Endodermal cell (in vitro differentiated cells): ENCODE results near the gene NECTIN2. TPM values are rescaled to one million over a fixed set of nuclear protein-coding genes. Genes with fewer than 3 reads are reported as not detected.

Experiments
- DNase-seq: peaks from one replicate; pipeline ENCODE4 v3.0.0-alpha.2; 2017
- H3K27ac ChIP-seq: 2 replicates; pipeline ENCODE4 v1.5.1; 2013; ENCODE audit warnings: mild to moderate bottlenecking, low read depth, low read length, moderate library complexity
- H3K27me3 ChIP-seq: 2 replicates; pipeline ENCODE4 v1.6.1; 2013; ENCODE audit warnings: mild to moderate bottlenecking, low read length, moderate library complexity; ENCODE audit not compliant: insufficient read depth, control insufficient read depth, poor library complexity, severe bottlenecking
- H3K36me3 ChIP-seq: 2 replicates; pipeline ENCODE4 v1.7.0; 2013; ENCODE audit warnings: mild to moderate bottlenecking, low read length, moderate library complexity; ENCODE audit not compliant: control insufficient read depth, insufficient read depth
- H3K4me1 ChIP-seq: one replicate; pipeline ENCODE4 v1.7.0; 2013; ENCODE audit warnings: low read length; ENCODE audit not compliant: control insufficient read depth, insufficient read depth
- H3K4me3 ChIP-seq: 2 replicates; pipeline ENCODE4 v1.5.1; 2013; ENCODE audit warnings: mild to moderate bottlenecking, low read length, moderate library complexity
- H3K9ac ChIP-seq: 2 replicates; pipeline ENCODE4 v1.6.1; 2013; ENCODE audit warnings: mild to moderate bottlenecking, low read length, moderate library complexity; ENCODE audit not compliant: poor library complexity, severe bottlenecking; ENCODE audit errors: extremely low read depth
- H3K9me3 ChIP-seq: 2 replicates; pipeline ENCODE4 v1.6.1; 2013; ENCODE audit warnings: mild to moderate bottlenecking, low read length, moderate library complexity; ENCODE audit not compliant: control insufficient read depth
- H3K27ac Mint-ChIP-seq: 2 replicates; pipeline ENCODE4 v1.8.0; 2020; ENCODE audit warnings: mixed read lengths
- H3K27me3 Mint-ChIP-seq: 2 replicates; pipeline ENCODE4 v1.8.0; 2021; ENCODE audit warnings: mild to moderate bottlenecking, mixed read lengths; ENCODE audit not compliant: insufficient read depth
- H3K36me3 Mint-ChIP-seq: 2 replicates; pipeline ENCODE4 v1.8.0; 2020; ENCODE audit warnings: low read depth, mixed read lengths
- H3K4me1 Mint-ChIP-seq: 2 replicates; pipeline ENCODE4 v1.8.0; 2020; ENCODE audit warnings: mixed read lengths
- H3K4me3 Mint-ChIP-seq: 2 replicates; pipeline ENCODE4 v1.8.0; 2020; ENCODE audit warnings: mild to moderate bottlenecking, moderate library complexity, mixed read lengths
- H3K9me3 Mint-ChIP-seq: 2 replicates; pipeline ENCODE4 v1.8.0; 2020; ENCODE audit warnings: mild to moderate bottlenecking, mixed read lengths
- CTCF ChIP-seq: fragments of 200-600 bp; sonication (generic); conservative IDR thresholded peaks from 2 replicates; pipeline ENCODE4 v1.5.0; 2021; ENCODE audit warnings: antibody characterized with exemption, mild to moderate bottlenecking
- WGBS, 2 experiments: methylation state at CpG; one replicate each; pipeline versions ENCODE4 v1.1.5 to v1.1.7; 2013; ENCODE audit warnings: missing lambda C conversion rate in 2 of 2, mixed read lengths in 1 of 2; ENCODE audit not compliant: insufficient coverage in 1 of 2, insufficient read length in 1 of 2; 5-methylcytosine and 5-hydroxymethylcytosine counted together
- total RNA-seq, 2 donors: library from RNA; stranded (reverse); fragmentation: NEBNext Ultra II Directional in 1 of 2; extraction: Animal tissue kit (Norgen Biotek cat#: 25700) in 1 of 2; gene quantifications; 2 replicates in 1 of 2; 3 replicates in 1 of 2; pipeline ENCODE4 v1.2.1, GENCODE V29; 2021

The NECTIN2 gene
- total RNA-seq, 2 donors from 2014 or later = 248 to 260 TPM

DNA sequence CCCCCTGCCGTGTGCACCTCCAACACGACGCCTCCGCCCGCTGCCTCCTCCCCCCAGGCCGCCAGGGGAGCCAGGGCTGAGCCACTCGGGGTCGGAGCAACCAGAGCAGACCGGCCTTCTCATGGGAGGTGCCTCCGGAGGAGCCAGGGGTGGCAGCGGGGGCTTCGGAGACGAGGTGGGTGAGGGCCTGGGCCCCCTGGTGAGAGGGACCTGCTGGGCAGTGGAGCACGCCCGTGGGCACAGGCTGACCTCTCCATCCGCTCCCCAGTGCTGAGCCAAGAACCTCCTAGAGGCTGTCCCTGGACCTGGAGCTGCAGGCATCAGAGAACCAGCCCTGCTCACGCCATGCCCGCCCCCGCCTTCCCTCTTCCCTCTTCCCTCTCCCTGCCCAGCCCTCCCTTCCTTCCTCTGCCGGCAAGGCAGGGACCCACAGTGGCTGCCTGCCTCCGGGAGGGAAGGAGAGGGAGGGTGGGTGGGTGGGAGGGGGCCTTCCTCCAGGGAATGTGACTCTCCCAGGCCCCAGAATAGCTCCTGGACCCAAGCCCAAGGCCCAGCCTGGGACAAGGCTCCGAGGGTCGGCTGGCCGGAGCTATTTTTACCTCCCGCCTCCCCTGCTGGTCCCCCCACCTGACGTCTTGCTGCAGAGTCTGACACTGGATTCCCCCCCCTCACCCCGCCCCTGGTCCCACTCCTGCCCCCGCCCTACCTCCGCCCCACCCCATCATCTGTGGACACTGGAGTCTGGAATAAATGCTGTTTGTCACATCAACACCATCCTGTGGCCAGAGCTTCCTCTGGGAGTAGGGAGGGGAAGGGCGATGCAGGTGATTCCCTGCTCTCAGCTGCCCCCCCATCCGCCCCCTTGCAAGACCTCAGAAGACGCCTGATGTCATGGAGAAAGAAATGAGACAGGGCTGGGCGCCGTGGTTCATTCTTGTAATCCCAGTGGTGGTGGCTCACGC lies 25.2 kb upstream of the NECTIN2 start:
- WGBS, 2 experiments = 91 to 93% methylated on average over 16 to 29 of the region's 35 CpGs
- H3K27ac ChIP-seq = no peak overlapping the region
- no peaks in the 10 kb centered on the region for H3K4me1 ChIP-seq
- no peaks in the 10 kb centered on the region for H3K36me3 ChIP-seq
- DNase-seq = no peak
- no peak overlapping the region for H3K27ac Mint-ChIP-seq
- peaks cover 4% of the 10 kb centered on the region for H3K27me3 ChIP-seq
- no peaks in the 10 kb centered on the region for H3K9me3 Mint-ChIP-seq
- peaks cover 9% of the 10 kb centered on the region for H3K36me3 Mint-ChIP-seq
- H3K9me3 ChIP-seq = no peaks in the 10 kb centered on the region
- peaks cover 27% of the 10 kb centered on the region for H3K27me3 Mint-ChIP-seq
- no peak overlapping the region for H3K4me3 Mint-ChIP-seq
- H3K4me1 Mint-ChIP-seq = peaks cover 3% of the 10 kb centered on the region
- H3K9ac ChIP-seq = no peak overlapping the region
- no peak overlapping the region for H3K4me3 ChIP-seq
- no peak for TF ChIP-seq CTCF

DNA sequence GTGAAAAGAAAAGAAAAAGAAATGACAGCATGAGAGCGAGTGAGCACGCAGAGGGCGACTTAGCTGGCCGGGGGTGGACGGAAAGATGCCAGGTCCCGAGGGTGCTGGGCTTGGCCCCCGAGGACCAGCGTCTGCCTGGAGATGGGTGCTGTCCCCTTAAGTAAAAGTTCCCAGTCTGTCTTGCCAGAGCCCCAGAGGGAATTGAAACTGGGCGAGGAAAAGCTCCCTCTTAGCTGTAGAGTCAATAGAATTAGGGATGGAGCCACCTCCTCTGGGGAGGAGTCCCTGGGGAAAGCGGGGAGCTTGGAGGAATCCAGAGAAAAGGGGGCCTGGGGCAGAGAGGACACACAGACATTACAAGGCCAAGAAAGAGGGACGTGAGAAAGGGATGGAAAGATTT lies 23.9 kb upstream of the NECTIN2 start:
- DNase-seq = no peak
- no peak overlapping the region for H3K27ac Mint-ChIP-seq
- TF ChIP-seq CTCF = no peak
- no peak overlapping the region for H3K4me3 ChIP-seq
- H3K36me3 ChIP-seq = no peaks in the 10 kb centered on the region
- 82 to 93% methylated on average over 10 to 11 of the region's 11 CpGs for WGBS, 2 experiments
- peaks cover 10% of the 10 kb centered on the region for H3K27me3 ChIP-seq
- H3K4me1 ChIP-seq = no peaks in the 10 kb centered on the region
- H3K9me3 Mint-ChIP-seq = no peaks in the 10 kb centered on the region
- H3K4me1 Mint-ChIP-seq = peaks cover 3% of the 10 kb centered on the region
- H3K27ac ChIP-seq = no peak overlapping the region
- no peak overlapping the region for H3K4me3 Mint-ChIP-seq
- peaks cover 9% of the 10 kb centered on the region for H3K36me3 Mint-ChIP-seq
- peaks cover 39% of the 10 kb centered on the region for H3K27me3 Mint-ChIP-seq
- H3K9ac ChIP-seq = no peak overlapping the region
- no peaks in the 10 kb centered on the region for H3K9me3 ChIP-seq

DNA sequence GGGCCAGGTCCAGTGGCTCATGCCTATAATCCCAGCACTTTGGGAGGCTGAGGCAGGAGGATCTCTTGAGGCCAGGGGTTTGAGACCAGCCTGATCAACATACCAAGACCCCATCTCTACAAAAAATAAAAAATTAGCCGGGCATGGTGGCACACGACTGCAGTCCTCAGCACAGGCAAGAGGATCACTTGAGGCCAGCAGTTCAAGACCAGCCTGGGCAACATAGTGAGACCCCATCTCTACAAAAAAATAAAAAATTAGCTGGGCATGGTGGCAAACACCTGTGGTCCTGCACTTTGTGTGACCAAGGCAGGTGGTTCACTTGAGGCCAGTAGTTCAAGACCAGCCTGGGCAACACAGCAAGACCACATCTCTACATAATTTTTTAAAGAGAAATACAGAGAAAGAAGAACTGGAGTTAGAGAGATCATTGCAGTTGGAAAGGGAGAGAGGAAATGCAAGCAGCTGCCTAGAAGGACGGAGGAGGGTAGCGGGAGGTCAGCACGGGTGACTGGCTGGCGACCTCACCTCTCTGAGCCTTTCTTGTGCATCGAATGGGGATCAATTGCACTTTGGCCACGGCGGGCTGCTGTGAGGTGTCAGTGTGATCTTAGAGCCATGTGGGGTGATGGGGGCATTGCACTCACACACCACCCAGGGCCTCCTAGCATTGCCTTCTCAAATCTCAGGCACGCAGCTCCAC lies 23.3 kb upstream of the NECTIN2 start:
- 81 to 84% methylated on average over 5 to 10 of the region's 10 CpGs for WGBS, 2 experiments
- Histone ChIP-seq H3K9me3 (no peaks in the 10 kb centered on the region), H3K4me3 (no peak overlapping the region), H3K27ac (no peak overlapping the region), H3K27me3 (peaks cover 10% of the 10 kb centered on the region), H3K36me3 (no peaks in the 10 kb centered on the region), H3K4me1 (no peaks in the 10 kb centered on the region), H3K9ac (no peak overlapping the region)
- H3K36me3 Mint-ChIP-seq = peaks cover 7% of the 10 kb centered on the region
- peaks cover 1% of the 10 kb centered on the region for H3K4me1 Mint-ChIP-seq
- peaks cover 42% of the 10 kb centered on the region for H3K27me3 Mint-ChIP-seq
- H3K27ac Mint-ChIP-seq = no peak overlapping the region
- H3K9me3 Mint-ChIP-seq = no peaks in the 10 kb centered on the region
- DNase-seq = no peak
- TF ChIP-seq CTCF = no peak
- H3K4me3 Mint-ChIP-seq = no peak overlapping the region
